CD14-positive monocyte (primary cell): ENCODE data around the gene TTC21A. TPM values are rescaled to one million over a fixed set of nuclear protein-coding genes. Genes with fewer than 3 reads are reported as not detected.

Source experiments
- DNase-seq, 3 donors: peaks; one replicate each; pipeline ENCODE4 v3.0.0-alpha.2; 2011 to 2022
- H2AFZ ChIP-seq: 2 replicates; pipeline ENCODE4 v1.6.0; 2012; ENCODE audit warnings: mild to moderate bottlenecking, low read depth, low read length, inconsistent platforms; ENCODE audit not compliant: insufficient read depth, poor library complexity, severe bottlenecking
- H3K27ac ChIP-seq, 2 donors: 1 replicate in 1 of 2; 2 replicates in 1 of 2; pipeline ENCODE4 v1.5.1; 2012 to 2013; ENCODE audit warnings: low read length in 2 of 2, control low read depth in 1 of 2, inconsistent platforms in 1 of 2, low read depth in 1 of 2, mild to moderate bottlenecking in 1 of 2
- H3K27me3 ChIP-seq, 2 donors: one replicate each; pipeline versions ENCODE4 v1.6.0 to v1.6.1; 2011 to 2013; ENCODE audit warnings: low read length in 2 of 2; ENCODE audit not compliant: control insufficient read depth in 2 of 2, insufficient read depth in 2 of 2
- H3K36me3 ChIP-seq, 2 donors: replicated peaks in 1 of 2; 1 replicate in 1 of 2; 2 replicates in 1 of 2; pipeline versions ENCODE4 v1.5.1 to v1.6.1; 2012 to 2013; ENCODE audit warnings: low read length in 2 of 2, control low read depth in 1 of 2, inconsistent platforms in 1 of 2, mild to moderate bottlenecking in 1 of 2; ENCODE audit not compliant: insufficient read depth in 2 of 2, control insufficient read depth in 1 of 2
- H3K4me1 ChIP-seq, 2 donors: 1 replicate in 1 of 2; 2 replicates in 1 of 2; pipeline versions ENCODE4 v1.5.1 to v1.6.1; 2012 to 2013; ENCODE audit warnings: low read length in 2 of 2, control low read depth in 1 of 2, inconsistent platforms in 1 of 2, mild to moderate bottlenecking in 1 of 2, moderate library complexity in 1 of 2; ENCODE audit not compliant: insufficient read depth in 2 of 2, control insufficient read depth in 1 of 2
- H3K4me2 ChIP-seq: replicated peaks from 2 replicates; pipeline ENCODE3; 2012; ENCODE audit warnings: low read length, moderate library complexity, mild to moderate bottlenecking; ENCODE audit not compliant: poor library complexity, severe bottlenecking; ENCODE audit errors: extremely low read depth
- H3K4me3 ChIP-seq, 3 experiments: fragments of 200-600 bp in 1 of 3; sonication (generic) in 1 of 3; replicated peaks in 1 of 3; 1 replicate in 2 of 3; 2 replicates in 1 of 3; pipeline ENCODE4 v1.5.1; 2011 to 2013; ENCODE audit warnings: low read length in 3 of 3, mild to moderate bottlenecking in 3 of 3, control low read depth in 2 of 3, low read depth in 2 of 3, inconsistent platforms in 1 of 3, moderate library complexity in 1 of 3
- H3K79me2 ChIP-seq: 2 replicates; pipeline ENCODE4 v1.6.0; 2012; ENCODE audit warnings: mild to moderate bottlenecking, control low read depth, inconsistent platforms, low read length, moderate library complexity; ENCODE audit not compliant: insufficient read depth
- H3K9ac ChIP-seq: 2 replicates; pipeline ENCODE4 v1.6.0; 2017; ENCODE audit warnings: low read length, mild to moderate bottlenecking; ENCODE audit not compliant: insufficient read depth, poor library complexity, severe bottlenecking
- H3K9me3 ChIP-seq, 2 donors: replicated peaks in 1 of 2; 1 replicate in 1 of 2; 2 replicates in 1 of 2; pipeline versions ENCODE4 v1.5.1 to v1.6.1; 2012 to 2013; ENCODE audit warnings: low read length in 2 of 2, control low read depth in 1 of 2; ENCODE audit not compliant: control insufficient read depth in 1 of 2, insufficient read depth in 1 of 2
- H4K20me1 ChIP-seq: 2 replicates; pipeline ENCODE4 v1.6.0; 2012; ENCODE audit warnings: mild to moderate bottlenecking, low read length, control low read depth, moderate library complexity; ENCODE audit not compliant: insufficient read depth
- H3K27ac Mint-ChIP-seq, 7 donors: one replicate each; pipeline ENCODE4 v1.8.0; 2020; ENCODE audit warnings: mild to moderate bottlenecking in 7 of 7, mixed read lengths in 7 of 7, moderate library complexity in 6 of 7, inconsistent platforms in 2 of 7
- H3K27me3 Mint-ChIP-seq, 3 donors: one replicate each; pipeline ENCODE4 v1.8.0; 2021 to 2022; ENCODE audit warnings: low read depth in 3 of 3, mild to moderate bottlenecking in 3 of 3, mixed read lengths in 3 of 3, moderate library complexity in 3 of 3, inconsistent platforms in 1 of 3
- H3K36me3 Mint-ChIP-seq, 2 donors: one replicate each; pipeline ENCODE4 v1.8.0; 2020; ENCODE audit warnings: mixed read lengths in 2 of 2, inconsistent platforms in 1 of 2, mild to moderate bottlenecking in 1 of 2
- H3K4me1 Mint-ChIP-seq: one replicate; pipeline ENCODE4 v1.8.0; 2020; ENCODE audit warnings: mild to moderate bottlenecking, mixed read lengths
- H3K4me3 Mint-ChIP-seq, 2 donors: one replicate each; pipeline ENCODE4 v1.8.0; 2020; ENCODE audit warnings: mild to moderate bottlenecking in 2 of 2, mixed read lengths in 2 of 2, moderate library complexity in 1 of 2
- H3K9me3 Mint-ChIP-seq, 7 donors: one replicate each; pipeline ENCODE4 v1.8.0; 2020 to 2022; ENCODE audit warnings: mixed read lengths in 7 of 7, mild to moderate bottlenecking in 6 of 7, moderate library complexity in 6 of 7, inconsistent platforms in 2 of 7
- CTCF ChIP-seq: fragments of 200-600 bp; IDR thresholded peaks from one replicate; pipeline ENCODE4 v1.8.0; 2022; ENCODE audit warnings: antibody characterized with exemption, mild to moderate bottlenecking
- WGBS: methylation state at CpG from one replicate; pipeline ENCODE4 v1.1.5; 2013; ENCODE audit warnings: missing lambda C conversion rate; ENCODE audit not compliant: insufficient coverage; 5-methylcytosine and 5-hydroxymethylcytosine counted together
- intact Hi-C, 2 donors: fragments of 100-400 bp; cut with micrococcal nuclease; formaldehyde crosslinking; loops; one replicate each; pipeline versions ENCODE4 v1.15.0 to v1.15.1; 2023
- polyA plus RNA-seq, 3 donors: library from polyadenylated mRNA; depleted of rRNA in 1 of 3; unstranded in 2 of 3; stranded (reverse) in 1 of 3; fragments of 300-500 nt in 2 of 3; fragments of >200 nt in 1 of 3; fragmentation: Illumina TruSeq in 2 of 3; gene quantifications; 1 replicate in 2 of 3; 2 replicates in 1 of 3; pipeline ENCODE4 v1.2.3, GENCODE V29; 2012 to 2021

Gene TTC21A
- polyA plus RNA-seq, 3 donors: 0.67 to 12.9 (median 2.2) TPM

- Histone ChIP-seq H3K79me2 (peaks cover 41% of the 10 kb centered on the region), H3K9me3 (no peaks in the 10 kb centered on the region), H3K4me2 (no peak overlapping the region), H3K4me3 (no peak overlapping the region), H3K27me3 (no peaks in the 10 kb centered on the region), H4K20me1 (peaks cover 55% of the 10 kb centered on the region), H3K27ac (no peak overlapping the region), H2AFZ (no peak overlapping the region), H3K4me1 (no peaks in the 10 kb centered on the region), H3K36me3 (peaks cover 17 to 33% of the 10 kb centered on the region in 2 donors), H3K9ac (no peak overlapping the region)
- Mint-ChIP-seq H3K27me3 (no peaks in the 10 kb centered on the region), H3K36me3 (peaks cover 25 to 27% of the 10 kb centered on the region in 2 donors), H3K9me3 (peaks cover 0 to 3% (median 0%) of the 10 kb centered on the region in 7 donors), H3K4me1 (peaks cover 4% of the 10 kb centered on the region), H3K4me3 (no peak overlapping the region), H3K27ac (no peak overlapping the region)
- no peak for DNase-seq
- TF ChIP-seq CTCF: no peak
- 100% methylated on average over 1 of the region's 1 CpG for WGBS
- intact Hi-C loops: no loop called here
These were observed 45.3 kb upstream of the TTC21A start for GRCh38 chr3:39062180-39062579.

DNA sequence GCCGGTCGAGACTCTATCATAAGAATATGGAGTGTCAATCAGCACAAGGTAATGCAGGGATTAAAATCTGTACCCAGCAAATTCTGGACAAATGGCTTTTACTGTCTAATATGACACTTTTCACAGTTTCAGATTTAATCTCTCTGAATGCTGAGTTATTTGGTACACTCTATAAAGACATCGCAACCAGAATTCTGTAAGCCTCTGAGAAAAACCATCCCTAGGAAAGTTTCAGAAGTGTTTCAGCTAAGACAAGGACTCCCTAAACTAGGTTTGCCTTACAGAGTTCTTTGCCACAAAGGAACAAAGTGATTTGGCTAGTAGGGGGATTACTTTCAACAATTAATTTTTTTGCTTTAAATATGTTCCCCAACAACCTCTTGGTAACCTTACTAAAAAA lies 44.3 kb upstream of the TTC21A start:
- H3K36me3 Mint-ChIP-seq: peaks cover 31 to 34% of the 10 kb centered on the region in 2 donors

More for the DNA sequence above, 44.3 kb upstream of the TTC21A start:
- Histone ChIP-seq H3K9ac (no peak overlapping the region), H3K4me1 (no peaks in the 10 kb centered on the region), H3K4me2 (no peak overlapping the region), H3K4me3 (no peak overlapping the region), H3K79me2 (peaks cover 34% of the 10 kb centered on the region), H3K27ac (no peak overlapping the region), H3K36me3 (peaks cover 27 to 40% of the 10 kb centered on the region in 2 donors), H2AFZ (no peak overlapping the region), H4K20me1 (peaks cover 45% of the 10 kb centered on the region), H3K27me3 (no peaks in the 10 kb centered on the region), H3K9me3 (no peaks in the 10 kb centered on the region)
- Mint-ChIP-seq H3K9me3 (peaks cover 0 to 3% (median 0%) of the 10 kb centered on the region in 7 donors), H3K4me3 (no peak overlapping the region), H3K27ac (no peak overlapping the region), H3K4me1 (peaks cover 4% of the 10 kb centered on the region), H3K27me3 (no peaks in the 10 kb centered on the region)
- intact Hi-C loops: no loop called here
- no peak for TF ChIP-seq CTCF
- DNase-seq: no peak
- WGBS: no CpG with 5 or more reads among the region's 3 CpGs
